Neural progenitor cell (in vitro differentiated cells): Measurements from ENCODE around the gene RIPOR1.

Source experiments
- EZH2 ChIP-seq: fragments of 200-600 bp; sonication (generic); IDR thresholded peaks from 2 replicates; pipeline ENCODE4 v1.6.1; 2017; ENCODE audit warnings: antibody characterized with exemption, mild to moderate bottlenecking, moderate library complexity
- EZH2phosphoT487 ChIP-seq: fragments of 200-600 bp; sonication (generic); IDR thresholded peaks from 2 replicates; pipeline ENCODE4 v1.6.1; 2017; ENCODE audit warnings: antibody characterized with exemption
- TF ChIP-seq, protein P1 (sequence below): fragments of 200-600 bp; sonication (generic); IDR thresholded peaks from 2 replicates; pipeline ENCODE4 v1.5.1; 2017; ENCODE audit warnings: antibody characterized with exemption, mild to moderate bottlenecking

DNA sequence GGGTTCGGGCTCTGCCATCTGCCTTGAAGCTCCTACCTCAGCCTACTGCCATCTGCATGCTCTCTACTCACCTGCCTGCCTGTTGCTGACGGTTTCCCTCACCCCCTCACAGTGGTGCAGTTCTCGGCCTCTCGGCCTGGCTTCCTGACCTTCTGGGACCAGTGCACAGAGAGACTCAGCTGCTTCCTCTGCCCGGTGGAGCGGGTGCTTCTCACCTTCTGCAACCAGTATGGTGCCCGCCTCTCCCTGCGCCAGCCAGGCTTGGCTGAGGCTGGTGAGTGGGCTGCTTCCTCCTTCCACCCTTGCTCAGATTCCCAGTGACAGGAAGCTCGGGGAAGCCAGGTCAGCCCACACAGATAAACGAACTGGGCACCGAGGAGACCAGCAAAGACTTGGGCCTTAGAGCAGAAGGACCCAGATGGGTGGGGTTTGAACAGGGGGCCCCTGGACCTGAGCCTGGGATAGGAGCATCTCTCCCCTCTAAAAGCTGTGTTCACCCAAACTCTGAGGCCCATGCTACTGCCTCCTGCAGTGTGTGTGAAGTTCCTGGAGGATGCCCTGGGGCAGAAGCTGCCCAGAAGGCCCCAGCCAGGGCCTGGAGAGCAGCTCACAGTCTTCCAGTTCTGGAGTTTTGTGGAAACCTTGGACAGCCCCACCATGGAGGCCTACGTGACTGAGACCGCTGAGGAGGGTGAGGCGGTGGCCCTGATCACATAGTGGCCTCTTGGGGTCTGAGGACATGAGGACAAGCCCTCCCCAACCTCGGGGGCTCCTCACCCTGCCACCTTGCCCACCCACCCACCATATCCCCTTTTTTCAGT lies 16.4 kb downstream of the RIPOR1 start:
- TF ChIP-seq, protein P1, sequence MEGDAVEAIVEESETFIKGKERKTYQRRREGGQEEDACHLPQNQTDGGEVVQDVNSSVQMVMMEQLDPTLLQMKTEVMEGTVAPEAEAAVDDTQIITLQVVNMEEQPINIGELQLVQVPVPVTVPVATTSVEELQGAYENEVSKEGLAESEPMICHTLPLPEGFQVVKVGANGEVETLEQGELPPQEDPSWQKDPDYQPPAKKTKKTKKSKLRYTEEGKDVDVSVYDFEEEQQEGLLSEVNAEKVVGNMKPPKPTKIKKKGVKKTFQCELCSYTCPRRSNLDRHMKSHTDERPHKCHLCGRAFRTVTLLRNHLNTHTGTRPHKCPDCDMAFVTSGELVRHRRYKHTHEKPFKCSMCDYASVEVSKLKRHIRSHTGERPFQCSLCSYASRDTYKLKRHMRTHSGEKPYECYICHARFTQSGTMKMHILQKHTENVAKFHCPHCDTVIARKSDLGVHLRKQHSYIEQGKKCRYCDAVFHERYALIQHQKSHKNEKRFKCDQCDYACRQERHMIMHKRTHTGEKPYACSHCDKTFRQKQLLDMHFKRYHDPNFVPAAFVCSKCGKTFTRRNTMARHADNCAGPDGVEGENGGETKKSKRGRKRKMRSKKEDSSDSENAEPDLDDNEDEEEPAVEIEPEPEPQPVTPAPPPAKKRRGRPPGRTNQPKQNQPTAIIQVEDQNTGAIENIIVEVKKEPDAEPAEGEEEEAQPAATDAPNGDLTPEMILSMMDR: no peak
- TF ChIP-seq EZH2phosphoT487: no peak
- TF ChIP-seq EZH2: no peak
